HG03469 (cell line): ENCODE measurements around the gene RAMP1.
A peak's percentile ranks its signal among the peaks of the same experiment; 100 is the strongest.

ENCODE experiments used
- ATAC-seq: cut with Tn5 transposase; IDR thresholded peaks from one replicate; pipeline ENCODE4 v1.9.1; 2021; ENCODE audit warnings: mild to moderate bottlenecking, moderate library complexity, moderate number of reproducible peaks; ENCODE audit not compliant: unreplicated experiment

The RAMP1 gene

DNA sequence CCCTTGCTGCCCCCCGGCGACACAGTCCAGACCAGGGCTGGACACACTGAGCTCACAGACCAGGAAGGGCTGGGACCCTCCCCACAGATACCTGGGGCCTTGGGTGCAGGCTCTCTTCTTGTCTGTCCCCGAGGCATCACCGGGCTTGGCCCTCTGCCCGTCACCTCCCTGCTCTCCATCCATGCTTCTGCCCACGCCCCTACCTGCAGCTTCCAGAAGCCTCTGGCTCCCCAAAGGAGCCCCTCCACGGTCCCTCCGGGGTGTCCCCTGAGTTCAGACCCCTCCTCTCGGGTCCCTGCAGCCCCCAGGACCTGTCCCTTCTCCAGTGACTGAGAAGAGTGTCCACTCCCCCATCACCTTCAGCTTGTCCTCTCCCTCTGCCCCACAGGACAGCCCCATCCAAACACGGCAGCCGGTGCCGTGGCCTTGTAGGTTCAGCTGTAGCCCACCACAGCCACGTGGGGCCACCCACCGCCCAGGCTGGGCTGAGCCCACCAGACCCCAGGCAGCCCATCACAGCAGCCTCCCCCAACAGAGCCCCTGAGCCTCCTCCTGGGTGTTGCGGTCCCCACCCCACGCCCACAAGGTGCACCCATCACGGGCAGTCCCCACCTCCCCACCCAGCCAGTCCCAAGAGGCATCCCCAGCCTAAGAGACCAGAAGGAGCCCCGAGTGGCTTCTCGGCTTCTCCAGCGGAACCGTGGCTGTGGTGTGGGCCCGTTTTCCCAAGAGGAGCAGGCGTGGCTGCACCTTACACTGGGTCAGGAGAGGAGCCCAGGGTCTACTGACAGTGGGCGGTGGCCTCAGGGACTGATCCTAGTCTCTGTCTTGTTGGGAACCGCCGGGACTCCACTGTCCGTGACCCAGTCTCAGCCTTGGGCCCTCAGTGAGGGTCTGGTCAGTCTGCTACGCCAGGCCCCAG is 53.1 kb downstream of the RAMP1 start:
- ATAC-seq = no peak

DNA sequence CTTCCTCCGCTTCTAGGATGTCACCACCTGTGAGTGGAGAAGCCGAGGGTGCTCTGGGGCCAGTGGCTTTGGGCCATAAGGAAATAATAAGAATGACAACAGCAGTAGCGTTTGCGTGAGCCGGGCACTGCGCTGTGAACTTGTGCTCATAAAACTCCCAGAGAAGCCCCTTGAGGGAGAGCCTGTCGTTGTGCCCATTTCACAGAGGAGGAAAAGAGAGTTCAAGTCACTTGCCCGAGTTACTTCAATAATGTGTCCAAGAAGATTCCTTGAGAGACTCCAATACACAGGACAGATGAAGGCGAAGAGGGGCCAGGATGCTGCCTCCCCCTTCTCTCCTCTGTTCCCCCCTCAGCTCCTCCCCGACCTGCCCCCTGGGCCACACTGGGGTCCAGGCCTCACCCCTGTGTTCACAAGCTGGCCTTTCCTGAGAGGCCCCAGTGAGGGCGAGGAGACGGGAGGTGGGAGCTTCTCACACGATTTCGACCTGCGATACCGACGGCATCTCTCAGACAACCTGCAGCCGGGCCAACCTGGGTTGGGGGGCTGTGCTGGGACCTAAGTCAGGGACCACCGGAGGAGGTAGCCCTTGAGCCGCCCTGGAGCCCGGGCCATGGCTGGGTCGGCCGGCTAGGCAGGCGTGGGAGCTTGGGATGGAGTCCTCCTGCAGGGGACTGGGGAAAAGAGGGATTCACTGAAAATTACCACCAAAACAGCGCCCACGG is 53.9 kb downstream of the RAMP1 start:
- ATAC-seq = no peak

DNA sequence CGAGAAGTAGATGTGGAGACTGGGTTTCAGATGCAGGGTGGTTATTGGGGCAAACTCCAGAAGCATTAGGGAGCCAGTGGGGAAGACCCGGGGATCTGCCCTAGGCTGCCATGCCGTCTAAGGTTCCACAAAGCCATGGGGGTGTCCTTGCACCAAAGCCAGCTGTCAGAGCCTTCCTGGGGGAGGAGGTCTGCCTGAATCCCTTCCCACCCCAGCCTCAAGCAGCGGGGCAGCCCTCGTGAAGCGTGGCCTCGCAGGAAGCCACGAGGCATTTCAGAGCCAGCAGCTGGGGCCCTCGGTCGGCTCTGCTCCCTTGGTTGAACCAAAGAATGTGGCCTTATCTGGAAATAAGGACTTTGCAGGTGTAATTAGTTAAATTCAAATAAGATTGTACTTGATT is 56.2 kb downstream of the RAMP1 start:
- ATAC-seq = no peak

DNA sequence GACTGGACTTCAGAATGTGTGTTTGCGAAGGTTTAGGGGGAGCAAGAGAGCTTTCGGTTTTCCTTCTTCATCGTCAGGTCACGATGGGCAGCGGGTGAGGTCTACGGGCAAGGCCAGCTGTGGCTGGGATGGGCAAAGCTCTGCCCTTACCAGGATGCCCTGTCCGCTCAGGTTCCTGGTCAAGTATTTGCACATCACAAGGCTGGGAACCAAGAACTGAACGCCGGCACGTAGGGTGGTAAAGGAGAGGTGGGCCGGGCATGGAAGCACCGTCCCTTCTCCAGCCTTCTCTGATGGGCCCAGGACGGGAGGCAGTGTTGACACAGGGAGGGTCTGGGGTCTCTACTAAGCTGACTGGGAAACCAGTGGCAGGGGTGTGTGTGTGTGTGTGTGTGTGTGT is 56.9 kb downstream of the RAMP1 start:
- ATAC-seq = no peak

DNA sequence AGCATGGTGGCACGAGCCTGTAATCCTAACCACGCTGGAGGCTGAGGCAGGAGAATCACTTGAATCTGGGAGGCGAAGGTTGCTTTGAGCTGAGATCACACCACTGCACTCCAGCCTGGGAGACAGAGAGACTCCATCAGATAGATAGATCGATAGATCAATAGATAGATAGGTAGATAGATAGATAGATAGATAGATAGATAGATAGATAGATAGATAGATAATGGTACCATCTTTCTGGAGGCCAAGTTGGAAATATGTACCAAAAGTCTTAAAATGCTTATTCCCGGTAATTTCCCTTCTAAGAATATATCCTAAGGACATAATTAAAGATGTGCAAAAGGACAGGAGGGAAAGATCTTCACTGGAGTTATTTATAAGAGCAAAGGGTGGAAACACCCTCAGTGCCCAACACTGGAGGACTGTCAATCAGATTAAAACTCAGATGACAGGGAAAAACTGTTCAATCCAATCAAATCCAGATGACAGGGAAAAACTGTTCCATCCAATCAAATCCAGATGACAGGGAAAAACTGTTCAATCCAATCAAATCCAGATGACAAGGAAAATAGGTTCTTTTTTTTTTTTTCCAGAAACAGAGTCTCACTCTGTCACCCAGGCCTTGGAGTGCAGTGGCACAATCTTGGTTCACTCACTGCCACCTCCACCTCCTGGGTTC is 58.4 kb downstream of the RAMP1 start:
- no peak for ATAC-seq

DNA sequence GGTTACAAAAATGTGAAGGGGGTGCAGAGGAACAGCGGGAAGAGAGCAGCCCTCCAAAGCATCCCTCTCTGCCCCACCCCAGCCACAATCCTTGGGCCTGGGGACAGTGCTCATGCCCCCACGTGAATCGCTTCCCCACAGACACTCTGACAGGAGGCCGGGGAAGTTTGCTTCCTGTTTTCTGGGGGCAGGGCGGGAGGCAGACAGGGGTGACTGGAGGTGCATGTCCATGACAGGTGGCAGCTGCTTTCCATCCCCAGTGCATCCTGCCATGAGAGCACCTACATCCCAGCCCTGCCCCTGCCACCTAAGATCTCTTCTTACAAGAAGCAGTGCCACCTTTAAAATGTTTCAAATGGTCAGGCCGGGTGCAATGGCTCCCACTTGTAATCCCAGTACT is 60.2 kb downstream of the RAMP1 start:
- ATAC-seq = no peak

DNA sequence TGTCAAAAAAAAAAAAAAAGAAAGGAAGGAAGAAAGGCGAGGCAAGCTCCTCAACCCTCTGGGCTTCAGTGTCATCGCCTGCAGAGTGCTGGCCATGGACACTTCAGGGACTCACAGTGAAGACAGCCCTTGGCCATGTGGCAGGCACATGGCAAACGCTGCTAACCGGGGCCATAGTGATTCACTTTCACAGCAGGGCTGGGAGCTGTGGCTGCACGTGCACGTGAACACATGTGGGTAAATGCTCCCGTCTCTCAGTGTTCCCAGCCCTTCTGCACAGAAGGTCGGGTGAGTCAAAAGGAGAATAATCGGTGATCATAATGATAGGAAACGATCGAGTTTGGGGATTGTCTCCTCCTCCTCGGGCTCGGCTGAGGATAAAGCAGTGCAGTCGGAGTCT is 61.2 kb downstream of the RAMP1 start:
- ATAC-seq = no peak

DNA sequence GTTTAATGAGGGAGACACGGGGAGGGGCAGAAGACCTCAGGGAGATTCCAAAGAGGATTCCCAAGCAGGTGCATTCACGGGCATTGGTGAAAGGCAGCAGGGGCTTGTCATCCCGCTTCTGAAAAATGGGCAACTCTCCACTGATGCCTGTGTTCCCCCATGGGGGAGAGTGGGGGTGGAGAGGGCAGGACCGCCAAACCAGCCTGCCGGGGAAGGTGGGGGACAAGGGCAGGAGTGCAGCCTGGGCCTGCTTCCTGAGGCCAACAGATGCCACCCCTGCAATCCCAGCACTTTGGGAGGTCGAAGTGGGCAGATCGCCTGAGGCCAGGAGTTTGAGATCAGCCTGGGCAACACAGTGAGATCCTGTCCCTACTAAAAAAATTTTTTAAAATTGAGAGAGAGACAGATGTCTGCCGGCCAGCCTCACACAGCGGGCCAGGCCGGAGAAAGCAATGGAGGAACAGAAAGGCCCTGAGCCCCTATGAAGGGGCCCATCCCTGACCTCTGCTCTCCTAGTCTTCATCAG is 62.6 kb downstream of the RAMP1 start:
- ATAC-seq = no peak

DNA sequence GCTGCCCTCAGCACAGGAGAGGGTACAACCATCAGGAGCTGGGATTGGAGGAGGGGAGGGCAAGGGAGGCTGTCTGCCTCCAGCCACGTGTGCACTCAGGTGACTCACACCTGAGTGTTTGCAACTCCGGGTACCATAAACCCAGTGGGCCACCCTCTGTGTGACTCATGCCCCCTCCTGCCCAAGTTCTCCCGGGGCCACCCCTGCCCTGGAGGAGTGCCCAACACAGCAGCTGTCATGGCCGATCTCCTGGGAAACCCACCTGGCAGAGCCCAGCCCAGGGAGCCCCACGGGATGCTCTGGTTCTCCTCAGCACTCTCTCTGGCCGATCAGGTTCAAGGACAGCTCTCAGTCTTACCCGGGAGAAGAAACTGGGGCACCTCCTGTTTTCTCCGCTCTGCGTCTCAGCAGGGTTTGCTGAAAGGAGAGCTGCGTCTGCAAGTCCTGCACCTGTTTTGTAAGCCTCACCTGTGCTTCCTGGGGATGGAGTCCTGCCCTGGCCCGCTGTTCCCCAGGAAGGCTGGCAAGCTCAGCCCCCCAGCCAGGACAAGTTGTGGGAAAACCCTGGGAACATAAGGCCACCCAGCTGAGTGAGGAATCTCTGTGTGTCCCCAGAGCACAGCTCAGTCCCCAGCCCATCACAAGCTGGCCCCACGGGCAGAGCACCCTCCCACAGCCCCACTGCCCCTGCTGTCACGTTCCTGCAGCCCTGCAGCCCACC is 63.4 kb downstream of the RAMP1 start:
- ATAC-seq = no peak

DNA sequence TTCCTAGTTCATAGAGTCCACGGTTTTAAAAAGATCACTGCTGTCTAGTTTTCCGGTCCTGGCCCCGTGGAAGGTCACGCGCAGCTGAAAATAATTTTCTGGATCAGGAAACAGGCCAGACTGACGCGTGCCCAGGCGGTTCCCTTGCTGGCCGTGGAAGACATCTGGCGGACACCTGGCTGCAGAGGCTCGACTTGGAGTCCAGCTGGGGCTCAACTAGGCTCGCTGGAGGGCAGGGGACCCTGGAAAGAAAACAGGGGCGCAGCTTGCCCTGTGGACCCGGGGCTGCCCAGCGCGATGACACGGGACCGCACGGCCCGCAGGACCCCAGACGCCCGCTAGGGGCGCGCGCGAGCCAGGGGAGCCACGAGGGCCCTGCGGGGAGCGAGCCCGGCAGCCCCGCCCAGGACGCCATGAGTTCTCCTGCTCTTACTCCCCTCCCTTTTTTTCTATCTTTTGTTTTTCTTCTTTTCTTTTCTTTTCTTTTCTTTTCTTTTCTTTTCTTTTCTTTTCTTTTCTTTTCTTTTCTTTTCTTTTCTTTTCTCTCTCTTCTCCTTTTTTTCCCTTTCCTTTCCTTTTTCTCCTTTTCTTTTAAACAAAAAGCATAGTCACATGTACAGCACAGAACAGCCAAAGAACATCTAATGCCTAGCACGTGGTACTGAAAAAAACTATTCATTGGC is 64.2 kb downstream of the RAMP1 start:
- ATAC-seq = peak; percentile 78

DNA sequence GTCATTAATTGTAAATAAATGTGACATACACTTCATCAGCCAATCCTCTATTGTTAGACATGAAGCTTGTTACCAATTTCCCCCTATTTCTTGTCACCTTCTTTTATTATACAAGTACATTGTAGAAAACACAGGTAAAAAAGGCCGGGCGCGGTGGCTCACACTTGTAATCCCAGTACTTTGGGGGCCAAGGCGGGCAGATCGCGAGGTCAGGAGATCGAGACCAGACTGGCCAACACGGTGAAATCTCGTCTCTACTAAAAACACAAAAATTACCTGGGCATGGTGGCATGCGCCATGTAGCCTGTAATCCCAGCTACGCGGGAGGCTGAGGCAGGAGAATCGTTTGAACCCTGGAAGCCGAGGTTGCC is 64.7 kb downstream of the RAMP1 start:
- ATAC-seq = no peak

DNA sequence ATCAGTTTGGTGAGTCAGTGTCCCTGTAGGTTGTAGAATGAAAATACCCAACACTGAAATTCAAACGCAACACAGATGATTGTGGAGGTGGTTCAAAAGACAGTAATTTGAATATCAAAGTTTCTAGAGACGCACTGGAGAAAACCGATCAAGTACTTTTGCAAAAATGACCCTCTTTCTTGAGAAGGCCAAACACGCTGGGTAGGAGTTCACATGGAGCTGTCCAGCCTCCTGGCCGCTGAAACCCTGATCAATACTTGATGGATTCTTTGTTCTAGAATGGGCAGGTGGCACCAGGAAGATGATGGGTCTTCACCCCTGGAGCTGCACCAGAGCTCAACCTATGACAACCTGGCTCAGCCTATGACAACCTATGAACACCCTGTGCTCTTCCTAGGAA is 67.7 kb downstream of the RAMP1 start:
- ATAC-seq = no peak

DNA sequence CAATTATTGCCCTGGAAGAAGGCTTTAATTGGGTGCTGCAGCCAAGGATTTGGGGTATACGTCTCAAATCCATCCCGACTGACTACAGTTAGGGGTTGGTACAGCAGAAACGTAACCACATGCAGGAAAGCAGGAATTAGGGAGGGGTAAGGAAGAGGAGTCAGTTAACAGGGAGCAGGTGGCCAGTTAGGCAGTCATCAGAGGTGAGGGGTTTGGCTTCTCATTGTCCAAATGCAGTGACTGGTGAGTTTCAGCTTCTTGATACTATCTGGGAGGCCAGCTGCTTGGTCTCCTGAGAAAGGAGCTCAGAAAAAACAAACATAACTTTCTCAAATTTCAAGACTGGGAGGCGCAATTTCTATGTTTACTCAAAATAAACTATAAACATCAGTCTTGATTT is 68.6 kb downstream of the RAMP1 start:
- ATAC-seq = no peak

DNA sequence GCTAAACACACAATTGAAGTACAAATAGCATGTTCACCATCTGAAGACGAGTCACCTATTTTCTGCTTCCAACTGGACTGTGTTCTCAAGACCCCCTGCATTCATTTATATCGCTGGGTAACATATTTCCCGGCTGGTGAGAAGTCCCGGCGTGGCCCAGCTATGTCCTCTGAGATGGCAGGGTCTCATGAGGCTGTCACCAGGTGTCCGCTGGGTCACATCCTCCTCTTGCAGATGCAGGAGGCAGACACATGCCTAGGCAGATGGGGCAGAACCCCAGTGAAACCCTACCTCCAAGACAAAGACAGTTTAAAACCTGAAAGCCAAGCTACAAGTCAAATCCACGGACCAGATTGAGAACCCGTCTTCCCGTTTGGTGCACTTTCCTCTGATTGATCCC is 70.6 kb downstream of the RAMP1 start:
- ATAC-seq = no peak

DNA sequence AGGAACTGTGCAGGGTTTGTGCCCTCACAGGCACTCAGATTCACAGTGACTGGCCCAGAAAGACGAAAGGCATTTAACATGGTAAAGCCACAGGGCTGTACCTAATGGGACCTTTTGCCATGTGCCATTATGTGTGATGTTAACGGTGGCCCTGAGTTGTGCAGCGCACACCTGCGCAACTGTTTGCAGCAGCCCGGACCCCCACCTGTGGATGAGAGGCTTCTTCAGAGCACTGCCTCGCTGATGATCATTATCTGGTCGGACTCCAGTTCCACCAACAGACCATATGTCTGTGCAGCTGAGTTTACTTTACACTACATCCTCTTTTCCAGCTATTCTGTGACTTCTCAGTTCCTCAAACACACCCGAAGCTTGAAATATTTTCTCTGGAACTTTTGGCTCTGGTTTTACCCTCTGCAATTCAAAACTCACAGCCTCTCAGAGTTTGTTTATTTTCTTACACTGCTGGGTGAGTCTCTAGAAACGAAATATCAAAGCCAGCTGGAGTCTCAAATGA is 71.8 kb downstream of the RAMP1 start:
- ATAC-seq = no peak

DNA sequence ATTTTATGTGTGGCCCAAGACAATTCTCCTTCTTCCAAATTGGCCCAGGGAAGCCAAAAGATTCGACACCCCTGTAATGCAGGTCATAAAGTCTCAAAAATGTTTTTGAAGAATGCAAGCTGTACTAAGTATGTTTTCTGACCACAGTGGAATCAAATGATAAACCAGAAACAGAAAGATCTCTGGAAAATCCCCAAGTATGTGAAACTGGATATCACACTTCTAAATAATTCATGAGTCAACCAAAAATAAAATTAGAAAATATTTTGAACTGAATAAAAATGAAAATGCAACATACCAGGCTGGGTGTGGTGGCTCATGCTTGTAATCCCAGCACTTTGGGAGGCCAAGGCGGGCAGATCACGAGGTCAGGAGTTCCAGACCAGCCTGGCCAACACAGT is 73.3 kb downstream of the RAMP1 start:
- ATAC-seq = no peak

DNA sequence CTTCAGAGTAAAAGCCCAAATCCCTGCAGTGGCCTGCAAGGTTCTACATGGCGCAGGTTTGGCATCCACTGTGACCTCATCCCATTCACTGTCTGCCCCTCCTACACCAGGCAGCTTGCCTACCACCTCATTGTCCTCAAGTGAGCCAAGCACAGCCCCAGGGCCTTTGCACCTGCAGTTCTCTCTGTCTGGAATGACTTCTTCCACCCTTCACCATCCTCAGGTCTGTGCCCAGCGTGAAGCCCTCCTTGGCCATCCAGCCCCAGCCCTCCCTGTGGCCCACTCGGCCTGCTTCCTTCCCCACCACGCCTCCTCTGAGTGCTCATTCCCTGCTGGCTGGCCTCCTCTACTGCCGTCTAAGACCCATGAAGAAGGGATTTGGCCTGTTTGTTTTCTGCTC is 74.8 kb downstream of the RAMP1 start:
- no peak for ATAC-seq

DNA sequence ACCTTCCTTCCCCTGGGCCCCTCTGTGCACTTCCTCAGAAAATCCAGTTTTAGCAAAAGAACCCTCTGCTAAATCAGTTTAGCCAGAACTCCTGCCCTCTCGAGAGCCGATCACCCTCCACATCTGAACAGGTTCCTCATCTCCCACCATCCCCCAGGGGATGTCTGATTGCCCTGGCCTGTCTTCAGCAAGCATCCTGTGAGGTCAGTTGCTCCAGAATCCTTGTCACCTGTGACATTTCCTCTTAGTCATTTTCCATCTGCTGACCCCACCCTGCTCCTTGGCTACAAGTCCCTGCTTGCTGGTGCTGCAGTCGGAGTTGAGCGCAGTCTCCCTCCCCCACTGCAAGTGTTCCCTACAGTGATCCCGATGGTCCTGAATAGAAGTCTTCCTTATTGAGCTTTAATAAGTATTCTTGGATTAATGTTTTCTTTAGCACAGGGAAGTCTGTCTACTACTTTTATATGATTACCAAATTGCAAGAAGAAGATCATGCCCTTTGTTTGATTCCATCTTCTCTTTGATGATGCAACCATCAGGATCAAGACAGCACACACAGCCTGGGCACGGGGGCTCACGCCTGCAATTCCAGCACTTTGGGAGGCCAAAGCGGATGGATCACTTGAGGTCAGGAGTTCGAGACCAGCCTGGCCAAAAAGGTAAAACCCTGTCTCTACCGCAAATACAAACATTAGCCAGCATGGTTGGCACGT is 76.5 kb downstream of the RAMP1 start:
- no peak for ATAC-seq

DNA sequence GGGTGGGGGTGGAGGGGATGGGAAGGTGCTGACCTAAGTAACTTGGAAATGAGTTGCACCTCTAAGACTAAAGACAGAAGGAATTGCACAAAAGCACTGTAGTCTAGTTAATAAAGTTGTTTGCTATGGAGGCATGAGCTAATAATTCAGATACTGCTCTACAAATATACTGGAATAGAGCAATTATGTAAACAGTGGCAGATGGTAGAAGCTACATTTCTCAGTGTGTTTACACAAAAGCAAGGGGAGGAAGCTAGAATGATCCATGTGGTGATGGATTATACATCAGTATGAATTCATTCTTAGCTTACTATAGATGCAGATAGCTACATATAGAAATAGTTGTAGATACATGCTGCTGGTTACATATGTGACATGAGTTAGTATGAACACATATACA is 79.8 kb downstream of the RAMP1 start:
- ATAC-seq = no peak
